K562 (cell line): ENCODE data around the gene UBE2O. TPM values are rescaled to one million over a fixed set of nuclear protein-coding genes. Genes with fewer than 3 reads are reported as not detected.

Experiments used
- DIDO1 ChIP-seq: fragments of 450-650 bp; IDR thresholded peaks from 2 replicates; pipeline ENCODE4 v1.6.1; 2016; ENCODE audit warnings: low read depth, missing biosample characterization, missing genetic modification characterization
- ERF ChIP-seq: fragments of 450-650 bp; formaldehyde crosslinking; IDR thresholded peaks from 2 replicates; pipeline ENCODE4 v1.4.0; 2020; ENCODE audit warnings: mild to moderate bottlenecking, mixed read lengths
- FOXK1 ChIP-seq: sonication (generic); formaldehyde crosslinking; IDR thresholded peaks from 2 replicates; pipeline ENCODE4 v1.8.0; 2022; ENCODE audit warnings: missing genetic modification reagents, mild to moderate bottlenecking, borderline replicate concordance
- GABPB2 ChIP-seq: fragments of 250-450 bp; sonication (Bioruptor Pico); conservative IDR thresholded peaks from 2 replicates; pipeline ENCODE4 v1.5.1; 2021; ENCODE audit warnings: mild to moderate bottlenecking
- NCOA6 ChIP-seq: fragments of 450-650 bp; IDR thresholded peaks from 2 replicates; pipeline ENCODE4 v1.6.1; 2017; ENCODE audit warnings: mild to moderate bottlenecking
- NEUROD1 ChIP-seq: fragments of 150-350 bp; IDR thresholded peaks from 2 replicates; pipeline ENCODE4 v1.6.1; 2014; ENCODE audit warnings: borderline replicate concordance, low read length, low read depth; ENCODE audit not compliant: partially characterized antibody
- NFIC ChIP-seq: fragments of 450-650 bp; IDR thresholded peaks from 2 replicates; pipeline ENCODE4 v1.6.1; 2017; ENCODE audit warnings: mild to moderate bottlenecking, inconsistent platforms
- POLR2AphosphoS5 ChIP-seq: IDR thresholded peaks from 2 replicates; pipeline ENCODE4 v1.6.1; 2011; ENCODE audit warnings: mild to moderate bottlenecking, low read depth, low read length, moderate library complexity; ENCODE audit not compliant: control insufficient read depth, insufficient read depth
- RUNX1 ChIP-seq: sonication (generic); IDR thresholded peaks from 2 replicates; pipeline ENCODE4 v1.6.1; 2016; ENCODE audit warnings: antibody characterized with exemption, low read depth
- SAP30 ChIP-seq: fragments of 200-600 bp; sonication (generic); IDR thresholded peaks from 2 replicates; pipeline ENCODE4 v1.6.1; 2012; ENCODE audit warnings: borderline replicate concordance, low read depth, mild to moderate bottlenecking, moderate library complexity, low read length, control low read depth, inconsistent platforms; ENCODE audit not compliant: insufficient read depth, poor library complexity, severe bottlenecking
- SREBF1 ChIP-seq: fragments of 150-350 bp; IDR thresholded peaks from 2 replicates; pipeline ENCODE4 v1.6.1; 2014; ENCODE audit warnings: antibody characterized with exemption, low read depth, low read length, borderline replicate concordance
- TBL1XR1 ChIP-seq, 2 experiments: IDR thresholded peaks; 2 replicates each; pipeline ENCODE4 v1.6.1; 2012; ENCODE audit warnings: improper control_type of control experiment in 2 of 2, low read length in 2 of 2, mild to moderate bottlenecking in 1 of 2
- ZBTB7A ChIP-seq: IDR thresholded peaks from 2 replicates; pipeline ENCODE4 v1.6.1; 2011; ENCODE audit warnings: low read depth, mild to moderate bottlenecking, low read length, moderate library complexity, borderline replicate concordance; ENCODE audit not compliant: control insufficient read depth
- ZZZ3 ChIP-seq: fragments of 450-650 bp; IDR thresholded peaks from 2 replicates; pipeline ENCODE4 v1.6.1; 2016; ENCODE audit warnings: antibody characterized with exemption, mild to moderate bottlenecking, moderate library complexity
- polyA plus RNA-seq, 8 experiments: library from polyadenylated mRNA; depleted of rRNA in 4 of 8; stranded (reverse) in 5 of 8; unstranded in 3 of 8; fragments of >200 nt; fragmentation: Nextera tagmentation in 2 of 8; fragmentation: Illumina TruSeq in 1 of 8; extraction: Ambion mirVana in 2 of 8; extraction: Trizol in 1 of 8; gene quantifications; 2 replicates each; pipeline versions ENCODE4 v1.2.1 to v1.2.3, GENCODE V29; 2011 to 2014; ENCODE audit warnings: inconsistent platforms in 1 of 8, missing spikeins in 1 of 8
- total RNA-seq, 7 experiments: library from RNA; depleted of rRNA in 6 of 7; stranded (reverse); fragments of >200 nt in 6 of 7; fragmentation: Illumina TruSeq in 2 of 7; extraction: Trizol in 2 of 7; gene quantifications; 2 replicates each; pipeline versions ENCODE4 v1.2.1 to v1.2.3, GENCODE V29; 2011 to 2021; ENCODE audit warnings: low replicate concordance in 1 of 7
- TF ChIP-seq, protein P1 (sequence below): sonication (generic); formaldehyde crosslinking; IDR thresholded peaks from 2 replicates; pipeline ENCODE4 v1.9.0; 2022; ENCODE audit warnings: mild to moderate bottlenecking, missing genetic modification reagents
- TF ChIP-seq, protein P2 (sequence below): fragments of 450-650 bp; formaldehyde crosslinking; IDR thresholded peaks from 2 replicates; pipeline ENCODE4 v1.4.0; 2020; ENCODE audit warnings: mild to moderate bottlenecking, moderate library complexity
- TF ChIP-seq, protein P3 (sequence below), 2 experiments: fragments of 450-650 bp; IDR thresholded peaks; 2 replicates each; pipeline ENCODE4 v1.6.1; 2018; ENCODE audit warnings: mild to moderate bottlenecking in 2 of 2, low read depth in 1 of 2; ENCODE audit not compliant: partially characterized antibody in 2 of 2
- TF ChIP-seq, protein P4 (sequence below), 2 experiments: fragments of 450-650 bp in 1 of 2; sonication (generic) in 1 of 2; formaldehyde crosslinking in 1 of 2; IDR thresholded peaks in 1 of 2; conservative IDR thresholded peaks in 1 of 2; 2 replicates each; pipeline versions ENCODE4 v1.6.1 to v1.8.1; 2016 to 2023; ENCODE audit warnings: mild to moderate bottlenecking in 2 of 2, moderate library complexity in 2 of 2, inconsistent platforms in 1 of 2, missing genetic modification reagents in 1 of 2

Gene UBE2O
- total and polyA plus RNA-seq, 9 of the 15 experiments (the other 6 are each of a cell fraction or from before 2014, with no cell fraction given), result 1.6 to 39.7 (median 13.3) TPM

DNA sequence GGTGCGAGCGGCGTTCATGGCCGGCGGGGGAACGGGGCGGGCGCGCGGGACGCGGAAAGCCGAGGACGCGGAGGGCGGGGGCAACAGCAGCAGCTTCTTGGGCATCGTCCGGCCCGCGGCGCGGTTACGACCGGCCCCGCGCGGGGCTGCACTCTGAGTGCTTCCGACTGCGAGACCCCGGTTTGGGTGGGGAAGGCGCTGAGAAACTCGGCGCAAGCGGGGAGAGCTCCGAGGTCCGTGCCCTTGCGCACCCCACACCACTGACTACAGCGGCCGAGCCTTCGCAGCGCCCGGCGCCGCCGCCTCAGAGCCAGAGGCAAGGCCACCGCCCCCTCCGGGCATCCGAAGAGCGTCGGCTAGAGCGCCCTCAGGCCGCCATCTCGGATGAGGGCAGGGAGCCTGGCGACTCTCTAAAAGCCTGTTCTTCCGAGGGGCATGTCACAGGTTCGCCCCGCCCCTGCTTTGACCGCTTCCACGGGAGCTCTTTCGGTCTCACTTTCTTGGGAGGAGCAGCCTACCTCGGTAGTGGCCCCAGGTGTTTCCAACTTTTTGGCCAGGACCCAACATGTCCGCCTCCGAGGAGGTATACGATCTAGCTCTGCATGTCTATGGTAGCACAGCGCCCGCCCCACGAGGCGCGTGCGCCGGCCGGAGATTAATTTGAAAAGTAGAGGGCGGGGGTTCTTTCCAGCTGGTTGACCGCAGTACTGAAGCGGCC lies 99.2 kb downstream of the UBE2O start, which contains the start of gene PRPSAP1 (continued):
- TF ChIP-seq, protein P1, sequence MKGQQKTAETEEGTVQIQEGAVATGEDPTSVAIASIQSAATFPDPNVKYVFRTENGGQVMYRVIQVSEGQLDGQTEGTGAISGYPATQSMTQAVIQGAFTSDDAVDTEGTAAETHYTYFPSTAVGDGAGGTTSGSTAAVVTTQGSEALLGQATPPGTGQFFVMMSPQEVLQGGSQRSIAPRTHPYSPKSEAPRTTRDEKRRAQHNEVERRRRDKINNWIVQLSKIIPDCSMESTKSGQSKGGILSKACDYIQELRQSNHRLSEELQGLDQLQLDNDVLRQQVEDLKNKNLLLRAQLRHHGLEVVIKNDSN (CRISPR knock-in tag), result no peak
- no peak for TF ChIP-seq FOXK1 (CRISPR knock-in tag)
- TF ChIP-seq SAP30, result peak; percentile 74
- no peak for TF ChIP-seq NCOA6
- TF ChIP-seq DIDO1, result peak; percentile 99
- TF ChIP-seq SREBF1, result no peak; the same call in 1 of the 2 replicates
- peak; percentile 49; the same call in 1 of the 2 replicates for TF ChIP-seq ZBTB7A
- TF ChIP-seq ERF (CRISPR knock-in tag), result peak; percentile 77; the same call in 1 of the 2 replicates
- TF ChIP-seq POLR2AphosphoS5, result peak; percentile 63
- TF ChIP-seq, protein P2, sequence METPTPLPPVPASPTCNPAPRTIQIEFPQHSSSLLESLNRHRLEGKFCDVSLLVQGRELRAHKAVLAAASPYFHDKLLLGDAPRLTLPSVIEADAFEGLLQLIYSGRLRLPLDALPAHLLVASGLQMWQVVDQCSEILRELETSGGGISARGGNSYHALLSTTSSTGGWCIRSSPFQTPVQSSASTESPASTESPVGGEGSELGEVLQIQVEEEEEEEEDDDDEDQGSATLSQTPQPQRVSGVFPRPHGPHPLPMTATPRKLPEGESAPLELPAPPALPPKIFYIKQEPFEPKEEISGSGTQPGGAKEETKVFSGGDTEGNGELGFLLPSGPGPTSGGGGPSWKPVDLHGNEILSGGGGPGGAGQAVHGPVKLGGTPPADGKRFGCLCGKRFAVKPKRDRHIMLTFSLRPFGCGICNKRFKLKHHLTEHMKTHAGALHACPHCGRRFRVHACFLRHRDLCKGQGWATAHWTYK (CRISPR knock-in tag), result peak; percentile 90
- TF ChIP-seq TBL1XR1 (IDR thresholded peaks at IDR 0.05; ENCODE audit: low read length in 2 of 2), result peak in 1 of 2 experiments; percentile 7; a peak in 1 of 4 replicates
- TF ChIP-seq RUNX1, result no peak
- peak; percentile 83 for TF ChIP-seq NFIC
- TF ChIP-seq, protein P3, sequence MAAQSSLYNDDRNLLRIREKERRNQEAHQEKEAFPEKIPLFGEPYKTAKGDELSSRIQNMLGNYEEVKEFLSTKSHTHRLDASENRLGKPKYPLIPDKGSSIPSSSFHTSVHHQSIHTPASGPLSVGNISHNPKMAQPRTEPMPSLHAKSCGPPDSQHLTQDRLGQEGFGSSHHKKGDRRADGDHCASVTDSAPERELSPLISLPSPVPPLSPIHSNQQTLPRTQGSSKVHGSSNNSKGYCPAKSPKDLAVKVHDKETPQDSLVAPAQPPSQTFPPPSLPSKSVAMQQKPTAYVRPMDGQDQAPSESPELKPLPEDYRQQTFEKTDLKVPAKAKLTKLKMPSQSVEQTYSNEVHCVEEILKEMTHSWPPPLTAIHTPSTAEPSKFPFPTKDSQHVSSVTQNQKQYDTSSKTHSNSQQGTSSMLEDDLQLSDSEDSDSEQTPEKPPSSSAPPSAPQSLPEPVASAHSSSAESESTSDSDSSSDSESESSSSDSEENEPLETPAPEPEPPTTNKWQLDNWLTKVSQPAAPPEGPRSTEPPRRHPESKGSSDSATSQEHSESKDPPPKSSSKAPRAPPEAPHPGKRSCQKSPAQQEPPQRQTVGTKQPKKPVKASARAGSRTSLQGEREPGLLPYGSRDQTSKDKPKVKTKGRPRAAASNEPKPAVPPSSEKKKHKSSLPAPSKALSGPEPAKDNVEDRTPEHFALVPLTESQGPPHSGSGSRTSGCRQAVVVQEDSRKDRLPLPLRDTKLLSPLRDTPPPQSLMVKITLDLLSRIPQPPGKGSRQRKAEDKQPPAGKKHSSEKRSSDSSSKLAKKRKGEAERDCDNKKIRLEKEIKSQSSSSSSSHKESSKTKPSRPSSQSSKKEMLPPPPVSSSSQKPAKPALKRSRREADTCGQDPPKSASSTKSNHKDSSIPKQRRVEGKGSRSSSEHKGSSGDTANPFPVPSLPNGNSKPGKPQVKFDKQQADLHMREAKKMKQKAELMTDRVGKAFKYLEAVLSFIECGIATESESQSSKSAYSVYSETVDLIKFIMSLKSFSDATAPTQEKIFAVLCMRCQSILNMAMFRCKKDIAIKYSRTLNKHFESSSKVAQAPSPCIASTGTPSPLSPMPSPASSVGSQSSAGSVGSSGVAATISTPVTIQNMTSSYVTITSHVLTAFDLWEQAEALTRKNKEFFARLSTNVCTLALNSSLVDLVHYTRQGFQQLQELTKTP (IDR thresholded peaks at IDR 0.05; ENCODE audit: low read depth in 1 of 2, partially characterized antibody in 2 of 2), result peak in 1 of 2 experiments; percentile 64
- TF ChIP-seq, protein P4, sequence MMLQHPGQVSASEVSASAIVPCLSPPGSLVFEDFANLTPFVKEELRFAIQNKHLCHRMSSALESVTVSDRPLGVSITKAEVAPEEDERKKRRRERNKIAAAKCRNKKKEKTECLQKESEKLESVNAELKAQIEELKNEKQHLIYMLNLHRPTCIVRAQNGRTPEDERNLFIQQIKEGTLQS (IDR thresholded peaks at IDR 0.05), result no peak
- TF ChIP-seq, protein P4 (CRISPR knock-in tag; conservative IDR thresholded peaks at IDR 0.05), result peak; percentile 78
- peak; percentile 6 for TF ChIP-seq NEUROD1
- TF ChIP-seq GABPB2, result no peak
- TF ChIP-seq ZZZ3, result peak; percentile 96
